Measurements from ENCODE around the gene EFNA4.

DNA sequence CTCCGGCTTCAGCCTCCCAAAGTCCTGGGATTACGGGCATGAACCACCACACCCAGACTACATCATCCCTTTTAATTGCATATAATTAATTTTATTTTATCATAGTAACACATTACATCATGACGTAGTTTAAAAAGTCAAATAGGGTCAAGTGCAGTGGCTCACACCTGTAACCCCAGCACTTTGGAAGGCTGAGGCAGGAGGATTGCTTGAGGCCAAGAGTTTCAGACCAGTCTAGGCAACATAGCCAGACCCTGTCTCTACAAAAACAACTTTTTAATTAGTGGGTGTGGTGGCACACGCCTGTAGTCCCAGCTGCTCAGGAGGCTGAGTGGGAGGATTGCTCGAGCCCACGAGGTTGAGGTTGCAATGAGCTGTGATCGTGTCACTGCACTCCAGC is 35.8 kb downstream of the EFNA4 start:
- TF ChIP-seq CTCF (IDR thresholded peaks at IDR 0.05) (no peak), REST (IDR thresholded peaks at IDR 0.05; ENCODE audit: low read depth, low read length) (no peak), TAF1 (IDR thresholded peaks at IDR 0.05; ENCODE audit: borderline replicate concordance, low read depth, low read length) (no peak), EZH2phosphoT487 (IDR thresholded peaks at IDR 0.05; ENCODE audit: borderline replicate concordance, low read depth) (no peak), POLR2AphosphoS5 (IDR thresholded peaks at IDR 0.05; ENCODE audit: low read depth, low read length) (no peak), SIN3A (IDR thresholded peaks at IDR 0.05; ENCODE audit: borderline replicate concordance, low read depth, low read length) (no peak), RCOR1 (IDR thresholded peaks at IDR 0.05; ENCODE audit: low read length) (no peak), MAX (IDR thresholded peaks at IDR 0.05; ENCODE audit: low read depth) (no peak), EP300 (IDR thresholded peaks at IDR 0.05; ENCODE audit: borderline replicate concordance in 1 of 2, low read depth in 1 of 2, low read length in 1 of 2) (no peak)
- TF ChIP-seq, protein P1, sequence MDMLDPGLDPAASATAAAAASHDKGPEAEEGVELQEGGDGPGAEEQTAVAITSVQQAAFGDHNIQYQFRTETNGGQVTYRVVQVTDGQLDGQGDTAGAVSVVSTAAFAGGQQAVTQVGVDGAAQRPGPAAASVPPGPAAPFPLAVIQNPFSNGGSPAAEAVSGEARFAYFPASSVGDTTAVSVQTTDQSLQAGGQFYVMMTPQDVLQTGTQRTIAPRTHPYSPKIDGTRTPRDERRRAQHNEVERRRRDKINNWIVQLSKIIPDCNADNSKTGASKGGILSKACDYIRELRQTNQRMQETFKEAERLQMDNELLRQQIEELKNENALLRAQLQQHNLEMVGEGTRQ (IDR thresholded peaks at IDR 0.05; ENCODE audit: borderline replicate concordance, low read depth, low read length), result no peak
